HG02759 (cell line): ENCODE results near the gene SUGP1.
"Not testable (repeated sequence)": the region's sequence is repeated elsewhere in the genome, so short reads cannot be mapped to it uniquely, and the experiment has no call there.

ENCODE experiments used
- ATAC-seq: cut with Tn5 transposase; IDR thresholded peaks from one replicate; pipeline ENCODE4 v1.9.1; 2021; ENCODE audit warnings: mild to moderate bottlenecking, moderate library complexity; ENCODE audit not compliant: unreplicated experiment

The SUGP1 gene, protein sequence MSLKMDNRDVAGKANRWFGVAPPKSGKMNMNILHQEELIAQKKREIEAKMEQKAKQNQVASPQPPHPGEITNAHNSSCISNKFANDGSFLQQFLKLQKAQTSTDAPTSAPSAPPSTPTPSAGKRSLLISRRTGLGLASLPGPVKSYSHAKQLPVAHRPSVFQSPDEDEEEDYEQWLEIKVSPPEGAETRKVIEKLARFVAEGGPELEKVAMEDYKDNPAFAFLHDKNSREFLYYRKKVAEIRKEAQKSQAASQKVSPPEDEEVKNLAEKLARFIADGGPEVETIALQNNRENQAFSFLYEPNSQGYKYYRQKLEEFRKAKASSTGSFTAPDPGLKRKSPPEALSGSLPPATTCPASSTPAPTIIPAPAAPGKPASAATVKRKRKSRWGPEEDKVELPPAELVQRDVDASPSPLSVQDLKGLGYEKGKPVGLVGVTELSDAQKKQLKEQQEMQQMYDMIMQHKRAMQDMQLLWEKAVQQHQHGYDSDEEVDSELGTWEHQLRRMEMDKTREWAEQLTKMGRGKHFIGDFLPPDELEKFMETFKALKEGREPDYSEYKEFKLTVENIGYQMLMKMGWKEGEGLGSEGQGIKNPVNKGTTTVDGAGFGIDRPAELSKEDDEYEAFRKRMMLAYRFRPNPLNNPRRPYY

DNA sequence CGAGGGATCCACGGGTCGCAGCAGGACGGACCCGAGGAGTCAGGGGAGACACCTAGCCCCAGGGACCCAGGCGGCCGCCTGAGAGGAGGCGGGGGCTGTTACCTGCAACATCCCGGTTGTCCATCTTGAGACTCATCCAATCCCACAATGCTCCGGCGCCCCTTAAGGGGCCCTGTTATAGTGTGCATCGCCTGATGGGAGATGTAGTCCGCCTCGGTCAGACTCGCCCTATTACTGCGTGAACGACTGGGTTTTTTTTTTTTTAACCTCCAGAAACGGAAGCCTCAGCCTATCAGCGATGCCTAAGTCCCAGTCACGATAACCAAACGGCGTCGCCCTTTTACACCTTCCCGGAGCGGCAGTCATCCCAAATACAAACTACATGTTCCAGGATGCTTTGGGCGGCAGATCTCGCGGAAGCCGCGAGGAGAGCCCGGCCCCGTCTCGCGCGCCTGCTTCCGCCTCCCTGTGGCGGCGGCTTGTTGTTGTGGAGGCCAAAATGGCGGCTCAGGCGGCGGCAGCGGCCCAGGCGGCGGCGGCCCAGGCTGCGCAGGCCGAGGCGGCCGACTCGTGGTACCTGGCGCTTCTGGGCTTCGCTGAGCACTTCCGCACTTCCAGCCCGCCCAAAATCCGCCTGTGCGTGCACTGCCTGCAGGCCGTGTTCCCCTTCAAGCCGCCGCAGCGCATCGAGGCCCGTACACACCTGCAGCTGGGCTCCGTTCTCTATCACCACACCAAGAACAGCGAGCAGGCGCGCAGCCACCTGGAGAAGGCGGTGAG, at the start of gene SUGP1, which contains the start of gene MAU2:
SUGP1 (minus strand) TSS at position 149 of the 780 bp plus-strand sequence; CDS start at position 136, 13 bp downstream.
MAU2 (plus strand) TSS at position 469 of the 780 bp plus-strand sequence; CDS start at position 500, 31 bp downstream.
- peak; percentile 92 for ATAC-seq

DNA sequence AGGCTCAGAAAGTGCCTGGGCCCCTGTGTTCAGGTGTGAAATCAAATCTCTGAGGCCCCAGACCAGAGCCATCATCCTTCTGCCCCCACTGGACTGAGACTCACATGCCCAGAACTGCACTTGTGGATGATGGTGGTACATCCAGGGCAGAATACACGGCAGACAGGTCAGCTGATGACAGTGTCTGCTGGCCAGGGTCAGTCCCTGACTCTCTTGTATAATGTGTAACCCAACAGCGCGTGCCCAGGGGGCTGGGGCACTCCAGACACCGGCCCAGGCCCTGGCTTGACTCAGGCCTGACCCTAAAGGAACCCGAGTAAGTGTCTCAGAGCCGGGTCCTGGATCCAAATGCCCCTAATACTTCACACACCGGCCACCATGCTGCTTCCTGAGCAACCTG, 47.8 kb upstream of the SUGP1 start:
- ATAC-seq, result no peak

DNA sequence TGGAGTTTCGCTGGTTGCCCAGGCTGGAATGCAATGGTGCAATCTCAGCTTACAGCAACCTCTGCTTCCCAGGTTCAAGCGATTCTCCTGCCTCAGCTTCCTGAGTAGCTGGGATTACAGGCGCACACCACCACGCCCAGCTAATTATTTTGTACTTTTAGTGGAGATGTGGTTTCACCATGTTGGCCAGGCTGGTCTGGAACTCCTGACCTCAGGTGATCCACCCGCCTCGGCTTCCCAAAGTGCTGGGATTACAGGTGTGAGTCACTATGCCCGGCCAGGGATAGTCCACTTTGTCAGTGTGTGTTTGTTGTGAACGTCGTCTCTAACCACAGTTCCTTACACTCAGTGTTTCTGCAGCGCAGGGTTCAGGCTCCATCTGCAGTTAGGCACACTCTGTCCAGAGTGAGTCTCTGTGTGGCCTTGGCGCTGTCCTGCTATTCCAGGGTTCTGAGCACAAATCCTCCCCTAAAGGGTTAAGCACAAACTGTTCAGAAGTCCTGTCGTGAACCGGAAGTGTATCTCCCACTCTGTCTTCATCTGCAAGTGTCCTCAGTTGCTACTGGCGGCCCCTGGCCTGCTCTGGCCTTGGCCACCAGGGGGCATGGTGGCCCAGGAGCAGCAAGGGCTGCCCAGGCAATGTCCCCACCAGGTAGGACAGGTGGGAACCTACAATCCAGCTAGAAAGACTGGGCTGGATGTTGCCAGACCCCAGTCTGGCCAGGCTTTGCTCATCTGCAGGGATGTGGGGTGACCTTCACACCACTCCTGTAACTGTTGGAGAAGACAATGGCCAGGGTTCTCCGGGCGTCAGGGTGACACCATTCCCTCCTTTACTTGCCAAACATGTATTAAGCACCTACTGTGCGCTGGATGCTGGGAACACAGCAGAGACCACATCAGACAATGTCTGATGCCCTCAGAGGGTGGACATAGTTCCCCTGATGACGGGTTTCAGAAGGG, 46.4 kb upstream of the SUGP1 start:
- ATAC-seq, result peak; percentile 87

DNA sequence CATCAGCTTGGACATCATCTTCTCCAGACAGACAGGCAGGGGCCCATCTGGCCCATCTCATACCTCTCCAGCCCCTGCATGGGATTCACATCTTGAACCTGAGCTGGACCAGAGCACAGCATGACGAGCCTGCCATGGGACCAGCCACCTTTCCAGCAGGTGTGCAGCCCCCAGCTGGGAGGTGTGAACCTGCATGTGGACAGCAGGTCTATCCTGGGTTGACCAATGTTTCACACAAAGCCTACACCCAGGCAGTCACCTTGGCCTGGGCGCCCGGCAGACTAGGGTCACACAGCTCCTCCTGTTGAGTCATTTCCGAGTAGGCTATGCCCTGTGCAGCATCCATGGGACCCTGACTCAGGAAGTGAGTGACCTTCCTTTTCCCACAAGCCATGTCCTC, 41.8 kb upstream of the SUGP1 start:
- ATAC-seq, result no peak

DNA sequence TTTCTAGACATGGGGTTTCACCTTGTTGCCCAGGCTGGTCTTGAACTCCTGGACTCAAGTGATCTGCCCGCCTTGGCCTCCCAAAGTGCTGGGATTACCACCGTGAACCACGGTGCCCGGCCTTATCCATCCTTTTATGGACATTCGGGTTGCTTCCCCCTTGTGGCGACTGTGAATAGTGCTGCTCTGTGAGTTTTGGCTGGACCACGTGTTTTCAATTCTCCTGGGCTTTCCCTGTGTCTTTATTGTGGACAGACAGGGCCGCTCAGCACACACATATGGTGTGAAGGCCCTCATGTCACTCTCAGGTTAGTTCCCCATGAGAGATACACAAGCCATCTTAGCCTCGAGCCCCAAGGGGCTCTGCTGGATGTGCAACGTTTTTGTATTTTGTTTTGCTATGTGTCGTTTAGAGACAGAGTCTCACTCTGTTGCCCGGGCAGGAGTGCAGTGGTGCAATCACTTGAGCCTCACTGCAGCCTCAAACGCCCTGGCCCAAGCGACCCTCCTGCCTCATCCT, 40.8 kb upstream of the SUGP1 start:
- peak; percentile 63 for ATAC-seq

DNA sequence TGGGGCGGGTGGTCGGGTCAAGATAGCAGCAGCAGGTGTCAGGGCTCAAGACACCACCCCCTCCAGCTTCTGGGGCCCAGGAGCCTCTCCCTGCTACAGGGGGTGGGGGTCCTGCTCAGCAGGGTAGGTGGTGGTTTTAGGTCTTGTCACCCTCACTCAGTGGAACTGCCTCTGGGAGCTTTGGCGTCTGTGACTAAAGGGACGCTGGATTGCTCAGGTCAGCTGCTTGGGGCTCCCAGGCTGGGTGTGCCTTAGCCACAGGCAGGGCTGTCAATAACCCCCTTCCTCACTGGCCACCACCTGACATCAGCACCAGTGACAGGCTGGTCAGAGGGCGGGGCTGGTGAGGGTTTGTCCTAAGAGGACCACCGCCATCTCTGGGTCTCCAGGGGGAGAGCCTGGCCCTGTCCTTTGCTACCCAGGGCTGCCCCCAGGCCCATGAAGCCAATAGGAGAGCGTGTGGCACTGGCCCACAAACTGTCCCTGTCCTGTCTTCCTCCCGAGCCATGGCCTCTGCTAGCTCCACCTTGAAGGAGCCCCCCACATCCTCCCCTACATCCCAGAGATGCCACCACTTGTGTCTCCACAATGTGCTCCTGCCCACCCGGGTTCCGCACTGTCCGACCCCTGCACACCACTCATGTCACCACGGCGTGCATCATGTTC, 36.7 kb upstream of the SUGP1 start:
- ATAC-seq, result no peak

DNA sequence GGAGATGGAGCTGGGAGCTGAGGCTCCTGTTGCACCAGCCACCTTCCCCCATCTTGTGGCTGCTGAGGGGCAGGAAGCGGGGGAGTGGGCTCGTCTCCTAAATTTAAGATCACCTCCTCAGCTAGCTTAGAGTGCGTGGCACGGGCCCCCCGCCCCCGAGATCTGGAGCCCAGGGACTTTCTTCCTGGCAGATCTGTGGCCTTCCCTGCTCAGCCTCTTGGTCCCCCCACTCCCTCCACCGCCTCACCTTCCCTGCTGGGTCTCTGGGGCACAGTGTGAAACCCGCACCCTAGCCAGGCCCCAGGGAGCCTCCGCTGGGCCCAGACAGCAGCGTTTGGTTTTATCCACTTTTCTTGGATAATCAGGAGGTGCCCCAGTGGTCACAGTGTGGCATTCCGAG, 36.2 kb upstream of the SUGP1 start:
- ATAC-seq, result no peak

DNA sequence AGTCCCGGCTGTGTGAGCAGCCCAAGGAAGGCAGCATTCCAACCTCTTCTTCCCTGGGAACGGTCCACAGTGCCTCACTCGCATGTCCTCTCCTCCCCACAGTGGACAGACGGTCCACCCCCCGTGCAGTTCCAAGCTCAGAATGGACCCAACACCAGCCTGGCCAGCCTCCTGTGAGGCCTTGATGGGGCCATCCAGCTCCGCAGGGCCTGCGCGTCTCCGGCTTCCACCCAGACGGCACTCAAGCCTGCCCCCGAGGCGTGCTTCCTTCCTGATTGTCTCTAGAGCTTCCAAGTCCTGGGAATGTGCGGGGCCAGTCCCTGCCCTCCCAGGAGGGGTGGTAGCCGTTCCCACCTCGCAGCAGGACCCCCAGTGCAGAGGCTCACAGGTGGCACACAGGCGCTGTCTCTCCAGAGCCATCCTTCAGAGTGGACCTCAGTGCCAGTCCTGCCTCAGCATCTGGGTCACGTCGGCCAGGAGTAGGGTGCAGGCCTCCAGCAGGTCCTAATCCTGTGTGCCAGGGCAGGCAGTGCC, 35.4 kb upstream of the SUGP1 start:
- no peak for ATAC-seq

DNA sequence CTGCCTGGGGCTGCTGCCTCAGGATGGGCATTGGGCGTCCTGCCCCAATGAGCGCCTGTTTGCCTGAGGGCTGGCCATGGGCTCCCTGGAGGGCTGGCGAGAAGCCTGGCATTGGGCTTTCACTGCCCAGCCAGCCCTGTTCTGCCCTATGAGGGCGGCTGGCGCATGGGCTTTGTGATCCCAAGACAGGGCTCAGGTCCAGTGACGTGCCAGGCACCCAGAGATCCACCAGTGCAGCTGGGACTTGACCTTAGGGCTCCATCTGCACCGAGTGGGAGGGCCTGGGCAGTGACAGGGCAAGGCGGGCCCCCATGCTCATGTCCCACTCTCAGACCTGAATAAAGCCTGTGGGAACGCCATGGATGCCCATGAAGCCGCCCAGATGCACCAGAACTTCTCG, 34.6 kb upstream of the SUGP1 start:
- ATAC-seq, result no peak

DNA sequence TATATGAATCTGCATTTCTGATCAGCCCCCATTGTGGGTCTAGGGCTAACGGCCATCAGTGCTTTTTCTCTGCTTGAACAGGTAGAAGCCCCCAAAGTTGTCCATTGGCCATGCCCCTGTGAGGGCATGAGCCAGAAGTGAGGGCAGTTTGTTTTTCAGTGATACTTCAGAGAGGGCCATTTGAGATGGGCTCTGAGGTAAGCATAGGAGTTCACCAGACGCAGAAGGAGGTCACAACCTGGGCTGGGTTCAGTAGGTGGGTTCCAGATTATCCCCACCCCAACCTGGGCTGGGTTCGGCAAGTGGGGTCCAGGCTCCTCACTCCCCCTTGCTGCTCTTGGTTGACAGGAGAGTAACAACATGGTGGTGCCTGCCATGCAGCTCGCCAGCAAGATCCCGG, 33.7 kb upstream of the SUGP1 start:
- ATAC-seq, result no peak

DNA sequence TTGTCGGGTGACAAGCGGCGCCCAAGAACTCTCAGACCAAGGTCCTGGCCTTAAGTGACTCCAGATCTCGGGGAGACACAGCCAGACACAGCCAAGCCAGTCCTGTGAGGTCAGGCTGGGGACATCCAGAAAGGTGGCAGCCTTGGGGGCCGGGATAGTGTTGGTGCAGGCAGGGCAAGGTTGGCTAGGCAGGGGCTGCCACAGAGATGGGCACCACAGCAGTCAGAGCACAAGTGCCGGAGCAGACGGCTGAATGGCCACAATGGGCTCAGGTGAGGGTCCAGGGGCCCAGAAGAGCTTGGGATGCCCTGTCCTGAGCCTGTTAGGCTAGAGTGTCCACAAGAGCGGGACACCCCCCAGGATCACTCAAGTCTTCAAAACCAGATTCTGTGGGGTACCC, 32.5 kb upstream of the SUGP1 start:
- ATAC-seq, result no peak

DNA sequence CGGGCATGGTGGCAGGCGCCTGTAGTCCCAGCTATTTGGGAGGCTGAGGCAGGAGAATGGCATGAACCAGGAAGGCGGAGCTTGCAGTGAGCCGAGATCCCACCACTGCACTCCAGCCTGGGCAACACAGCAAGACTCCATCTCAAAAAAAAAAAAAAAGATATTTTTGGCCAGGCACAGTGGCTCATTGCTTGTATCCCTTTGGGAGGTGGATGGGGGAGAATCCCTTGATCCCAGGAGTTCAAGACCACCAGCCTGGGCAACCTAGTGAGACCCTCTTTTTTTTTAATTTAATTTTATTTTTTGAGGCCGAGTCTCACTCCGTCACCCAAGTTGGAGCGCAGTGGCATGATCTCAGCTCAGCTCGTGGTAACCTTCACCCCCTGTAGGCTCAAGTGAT, 30.4 kb upstream of the SUGP1 start:
- not testable (repeated sequence) for ATAC-seq

DNA sequence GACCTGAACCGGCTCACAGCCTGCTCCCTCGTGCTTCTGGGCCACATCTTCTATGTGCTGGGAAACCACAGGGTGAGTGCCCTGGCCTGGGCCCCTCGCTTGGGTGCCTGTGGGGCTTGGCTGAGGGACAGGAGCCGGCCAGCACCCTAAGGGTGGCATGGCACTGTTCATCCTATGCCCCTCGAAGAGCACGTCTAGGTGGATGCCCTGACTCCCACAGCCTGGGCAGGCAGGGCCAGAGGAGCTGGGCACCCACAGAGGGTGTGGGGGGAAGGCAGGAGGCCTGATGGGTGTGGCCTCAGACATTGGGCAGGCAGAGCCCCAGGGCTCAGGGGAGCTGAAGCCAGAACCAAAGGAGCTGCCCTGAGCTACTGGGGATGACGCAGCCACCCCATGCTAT, 29.1 kb upstream of the SUGP1 start:
- no peak for ATAC-seq

DNA sequence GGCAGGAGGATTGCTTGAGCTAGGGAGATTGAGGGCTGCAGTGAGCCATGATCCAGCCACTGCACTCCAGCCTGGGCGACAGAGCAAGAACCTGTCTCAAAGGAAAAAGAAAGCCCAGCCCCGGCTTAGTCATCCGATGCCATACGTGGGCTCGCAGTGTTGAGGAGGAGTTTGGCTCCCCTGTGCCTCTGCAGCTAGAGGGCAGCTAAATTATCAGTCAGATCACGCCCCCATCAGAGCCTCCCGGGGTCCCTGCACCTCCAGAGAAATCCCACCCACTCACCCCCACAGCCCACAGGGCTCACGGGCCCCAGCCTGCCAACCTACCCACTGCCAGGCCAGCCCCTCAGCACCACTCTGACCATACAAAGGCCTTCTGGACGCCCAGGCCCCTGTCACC, 28.0 kb upstream of the SUGP1 start:
- no peak for ATAC-seq

DNA sequence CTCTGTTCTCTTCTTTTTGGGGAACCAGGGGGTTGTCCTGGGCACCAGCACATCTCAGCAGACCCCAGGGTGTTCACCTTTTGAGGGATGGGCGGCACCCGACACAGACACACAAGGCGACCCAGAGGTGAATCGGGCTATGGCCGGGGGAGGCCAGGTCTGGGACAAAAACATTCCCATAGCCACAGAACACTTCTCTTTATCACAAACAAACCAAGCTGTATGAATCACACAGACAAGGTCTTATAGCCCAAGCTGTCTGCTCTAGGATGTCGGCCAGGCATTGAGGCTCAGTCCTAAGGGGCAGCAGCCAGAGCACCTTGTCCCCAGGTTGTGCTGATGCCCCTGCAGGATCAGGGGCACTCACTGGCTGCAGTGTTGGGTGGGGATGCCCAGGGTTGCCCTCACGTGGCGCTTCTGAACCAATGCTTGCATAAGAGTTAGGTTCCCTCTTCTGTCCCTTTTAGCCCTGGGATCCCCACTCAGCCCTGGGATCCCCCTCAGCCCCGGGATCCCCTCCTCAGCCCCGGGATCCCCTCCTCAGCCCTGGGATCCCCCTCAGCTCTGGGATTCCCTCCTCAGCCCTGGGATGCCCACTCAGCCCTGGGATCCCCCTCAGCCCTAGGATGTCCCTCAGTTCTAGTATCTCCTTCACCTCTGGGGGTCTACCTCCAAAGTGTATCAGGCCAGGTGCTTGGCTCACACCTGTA, 27.2 kb upstream of the SUGP1 start:
- no peak for ATAC-seq

DNA sequence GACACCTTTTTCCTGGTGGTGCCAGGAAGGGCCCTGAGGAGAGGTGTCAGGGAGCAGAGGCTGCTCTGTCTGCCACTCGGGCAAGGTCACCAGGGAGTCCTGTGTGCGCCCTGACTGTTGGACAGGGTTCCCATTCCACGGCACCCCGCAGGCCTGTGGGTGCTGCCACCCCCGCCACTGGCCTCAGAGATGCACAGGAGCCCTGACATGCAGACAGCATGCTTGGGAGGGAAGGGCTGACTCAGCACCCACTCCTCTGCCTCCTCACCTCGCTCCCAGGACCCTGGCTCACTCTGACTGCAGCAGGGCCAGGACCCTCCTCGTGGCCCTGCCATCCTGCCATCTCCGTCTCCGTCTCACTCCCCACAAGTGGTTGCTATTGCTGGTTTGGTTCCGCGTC, 25.7 kb upstream of the SUGP1 start:
- ATAC-seq, result no peak

DNA sequence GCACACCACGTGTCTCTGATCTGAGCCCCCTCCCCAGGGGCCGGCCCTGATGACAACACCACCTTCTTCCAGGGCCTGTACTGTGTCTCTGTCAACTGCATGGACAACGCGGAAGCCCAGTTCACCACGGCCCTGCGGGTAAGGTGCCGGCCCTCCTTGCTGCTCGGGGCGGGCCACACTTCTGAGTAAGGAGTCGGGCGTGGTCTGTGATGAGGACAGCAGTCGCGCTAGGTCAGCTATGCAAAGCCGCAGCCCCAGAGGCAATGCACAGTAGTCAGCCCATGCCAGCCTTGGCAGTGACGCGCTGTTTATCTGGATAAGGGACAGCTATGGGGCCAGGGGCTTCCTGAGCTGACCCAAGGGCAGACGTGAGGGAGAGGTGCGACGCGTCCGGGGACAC, 24.9 kb upstream of the SUGP1 start:
- no peak for ATAC-seq

DNA sequence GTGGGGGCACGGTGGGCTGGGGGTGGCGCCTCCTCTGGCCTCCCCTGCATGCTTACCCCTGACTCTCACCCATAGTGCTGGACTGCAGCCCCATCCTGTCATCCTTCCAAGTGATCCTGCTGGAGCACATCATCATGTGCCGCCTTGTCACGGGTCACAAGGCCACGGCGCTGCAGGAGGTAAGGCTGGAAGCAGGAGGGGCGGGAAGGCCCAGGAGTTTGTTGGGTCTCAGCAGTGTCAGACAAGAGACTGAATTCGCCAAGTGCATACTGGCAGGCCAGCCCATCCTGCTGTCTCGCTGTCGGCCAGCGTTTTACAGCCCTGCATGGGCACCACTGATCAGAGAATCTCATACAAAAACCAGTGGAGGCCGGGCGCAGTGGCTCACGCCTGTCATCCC, 23.5 kb upstream of the SUGP1 start:
- ATAC-seq, result no peak

DNA sequence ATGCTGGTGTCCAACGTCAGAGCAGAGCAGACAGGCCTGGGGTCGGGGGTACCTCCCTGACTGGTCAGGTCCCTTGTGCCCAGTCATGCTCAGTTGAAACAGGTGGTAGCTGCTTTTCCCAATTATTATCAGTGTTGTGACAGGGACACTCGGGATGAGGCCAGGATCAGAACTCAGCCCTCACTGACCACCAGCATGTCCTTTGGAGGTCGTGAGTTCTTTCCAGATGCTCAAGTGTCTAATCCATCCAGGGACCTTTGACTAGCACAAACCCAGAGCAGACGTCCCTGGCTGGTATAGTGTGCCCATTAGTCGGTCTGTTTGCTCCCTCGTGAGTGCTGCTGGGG, 22.7 kb upstream of the SUGP1 start:
- no peak for ATAC-seq
